GM21447 (cell line): ENCODE results near the gene CYBA.
"Not testable (repeated sequence)": the region's sequence is repeated elsewhere in the genome, so short reads cannot be mapped to it uniquely, and the experiment has no call there.

ENCODE experiments used
- ATAC-seq: cut with Tn5 transposase; IDR thresholded peaks from one replicate; pipeline ENCODE4 v1.9.1; 2021; ENCODE audit not compliant: unreplicated experiment

CYBA gene

GRCh38 chr16:88614818-88615580 is 35.9 kb downstream of the CYBA start:
- no peak for ATAC-seq

GRCh38 chr16:88613911-88614817 is 36.7 kb downstream of the CYBA start:
- ATAC-seq: no peak

GRCh38 chr16:88613293-88613692 is 37.6 kb downstream of the CYBA start:
- no peak for ATAC-seq

- ATAC-seq: no peak
Measured at GRCh38 chr16:88610909-88611812, 39.7 kb downstream of the CYBA start.

- no peak for ATAC-seq
Measured at GRCh38 chr16:88610080-88610479, 40.8 kb downstream of the CYBA start.

- not testable (repeated sequence) for ATAC-seq
Measured at GRCh38 chr16:88609426-88609825, 41.4 kb downstream of the CYBA start.

- no peak for ATAC-seq
Measured at GRCh38 chr16:88608076-88608475, 42.8 kb downstream of the CYBA start.

- ATAC-seq: no peak
Measured at GRCh38 chr16:88606148-88606757, 44.6 kb downstream of the CYBA start.

- no peak for ATAC-seq
Measured at GRCh38 chr16:88605186-88606147, 45.4 kb downstream of the CYBA start.

GRCh38 chr16:88602091-88602490 is 48.8 kb downstream of the CYBA start:
- no peak for ATAC-seq

GRCh38 chr16:88601313-88602036 is 49.4 kb downstream of the CYBA start:
- ATAC-seq: no peak

- no peak for ATAC-seq
Measured at GRCh38 chr16:88600539-88600896, 50.3 kb downstream of the CYBA start.

GRCh38 chr16:88599825-88600538 is 50.9 kb downstream of the CYBA start:
- no peak for ATAC-seq

GRCh38 chr16:88599092-88599733 is 51.6 kb downstream of the CYBA start:
- no peak for ATAC-seq

- no peak for ATAC-seq
Measured at GRCh38 chr16:88597856-88598491, 52.9 kb downstream of the CYBA start.

- ATAC-seq: no peak
Measured at GRCh38 chr16:88596483-88596882, 54.4 kb downstream of the CYBA start.

GRCh38 chr16:88595921-88596320 is 54.9 kb downstream of the CYBA start:
- no peak for ATAC-seq
